HEK293 (cell line): ENCODE data around the gene NOS1AP.
A peak's percentile ranks its signal among the peaks of the same experiment; 100 is the strongest.

ENCODE experiments used
- CTCF ChIA-PET: fragments of 350-600 bp; formaldehyde crosslinking; extraction: SDS; loops from one replicate; lab custom pipeline; 2021; ENCODE audit warnings: antibody characterized with exemption; lab: Yijun Ruan, JAX
- POLR2A ChIA-PET: fragments of 300-600 bp; formaldehyde crosslinking; extraction: SDS; loops from one replicate; lab custom pipeline; 2020; ENCODE audit warnings: antibody characterized with exemption, inconsistent platforms; lab: Yijun Ruan, JAX
- H3K27ac ChIP-seq: fragments of 200-500 bp; sonication (Bioruptor generic); 2 replicates; pipeline ENCODE4 v1.5.1; 2014; ENCODE audit warnings: low read depth, low read length, control low read depth, inconsistent platforms; ENCODE audit errors: extremely low read depth
- H3K36me3 ChIP-seq, 2 experiments: fragments of 200-500 bp in 1 of 2; sonication (Bioruptor generic) in 1 of 2; 1 replicate in 1 of 2; 2 replicates in 1 of 2; pipeline ENCODE4 v1.5.1; 2014 to 2017; ENCODE audit warnings: inconsistent platforms in 2 of 2, low read length in 2 of 2; ENCODE audit not compliant: control insufficient read depth in 2 of 2, insufficient read depth in 1 of 2
- H3K4me1 ChIP-seq: fragments of 200-500 bp; sonication (Bioruptor generic); 2 replicates; pipeline ENCODE4 v1.5.1; 2014; ENCODE audit warnings: mild to moderate bottlenecking, low read length, inconsistent platforms; ENCODE audit not compliant: control insufficient read depth, insufficient read depth
- H3K4me3 ChIP-seq: 2 replicates; pipeline ENCODE4 v1.5.1; 2011; ENCODE audit warnings: low read depth, mild to moderate bottlenecking, control low read depth, low read length, moderate library complexity
- H3K9me3 ChIP-seq: fragments of 200-500 bp; sonication (Bioruptor generic); 2 replicates; pipeline ENCODE4 v1.5.1; 2014; ENCODE audit warnings: low read depth, low read length, inconsistent platforms; ENCODE audit not compliant: control insufficient read depth, insufficient read depth
- HOXC10 ChIP-seq: sonication (generic); formaldehyde crosslinking; IDR thresholded peaks from 2 replicates; pipeline ENCODE4 v1.8.1; 2023; ENCODE audit warnings: mild to moderate bottlenecking, missing genetic modification reagents
- HOXD13 ChIP-seq: sonication (generic); formaldehyde crosslinking; IDR thresholded peaks from 2 replicates; pipeline ENCODE4 v1.8.0; 2022; ENCODE audit warnings: missing genetic modification reagents, borderline replicate concordance
- PATZ1 ChIP-seq: fragments of 450-650 bp; formaldehyde crosslinking; IDR thresholded peaks from 2 replicates; pipeline ENCODE4 v1.5.1; 2016; ENCODE audit warnings: missing biosample characterization, missing genetic modification characterization
- SCRT1 ChIP-seq: fragments of 450-650 bp; formaldehyde crosslinking; IDR thresholded peaks from 2 replicates; pipeline ENCODE4 v1.5.1; 2016; ENCODE audit warnings: missing biosample characterization, missing genetic modification characterization, borderline replicate concordance
- SCRT2 ChIP-seq: fragments of 450-650 bp; formaldehyde crosslinking; IDR thresholded peaks from 2 replicates; pipeline ENCODE4 v1.5.1; 2016; ENCODE audit warnings: missing biosample characterization, missing genetic modification characterization
- SP2 ChIP-seq: fragments of 450-650 bp; formaldehyde crosslinking; IDR thresholded peaks from 2 replicates; pipeline ENCODE4 v1.5.1; 2016; ENCODE audit warnings: missing biosample characterization, missing genetic modification characterization
- WT1 ChIP-seq: fragments of 450-650 bp; formaldehyde crosslinking; IDR thresholded peaks from 2 replicates; pipeline ENCODE4 v1.5.1; 2016; ENCODE audit warnings: missing biosample characterization, missing genetic modification characterization
- YY2 ChIP-seq: fragments of 450-650 bp; formaldehyde crosslinking; IDR thresholded peaks from 2 replicates; pipeline ENCODE4 v1.5.1; 2016; ENCODE audit warnings: missing biosample characterization, missing genetic modification characterization
- ZBTB11 ChIP-seq: fragments of 450-650 bp; formaldehyde crosslinking; conservative IDR thresholded peaks from 2 replicates; pipeline ENCODE4 v1.5.1; 2016; ENCODE audit warnings: low read depth, missing biosample characterization, missing genetic modification characterization
- ZBTB17 ChIP-seq: fragments of 450-650 bp; formaldehyde crosslinking; IDR thresholded peaks from 2 replicates; pipeline ENCODE4 v1.5.1; 2016; ENCODE audit warnings: missing biosample characterization, missing genetic modification characterization
- ZBTB26 ChIP-seq: fragments of 450-650 bp; formaldehyde crosslinking; optimal IDR thresholded peaks from 2 replicates; pipeline ENCODE3; 2016; ENCODE audit warnings: missing biosample characterization, mild to moderate bottlenecking, missing genetic modification characterization
- ZIC2 ChIP-seq: fragments of 450-650 bp; formaldehyde crosslinking; IDR thresholded peaks from 2 replicates; pipeline ENCODE4 v1.5.1; 2016; ENCODE audit warnings: missing biosample characterization, missing genetic modification characterization
- ZNF211 ChIP-seq: fragments of 450-650 bp; formaldehyde crosslinking; IDR thresholded peaks from 2 replicates; pipeline ENCODE4 v1.5.1; 2016; ENCODE audit warnings: low read depth, missing biosample characterization, missing genetic modification characterization
- ZNF335 ChIP-seq: fragments of 450-650 bp; formaldehyde crosslinking; conservative IDR thresholded peaks from 2 replicates; pipeline ENCODE4 v1.5.1; 2016; ENCODE audit warnings: missing biosample characterization, missing genetic modification characterization
- ZNF350 ChIP-seq: fragments of 450-650 bp; formaldehyde crosslinking; IDR thresholded peaks from 2 replicates; pipeline ENCODE4 v1.5.0; 2017; ENCODE audit warnings: missing biosample characterization, mild to moderate bottlenecking, missing genetic modification characterization
- ZNF555 ChIP-seq: fragments of 450-650 bp; formaldehyde crosslinking; conservative IDR thresholded peaks from 2 replicates; pipeline ENCODE4 v1.5.1; 2017; ENCODE audit warnings: missing biosample characterization, mild to moderate bottlenecking, missing genetic modification characterization, inconsistent platforms
- ZNF561 ChIP-seq: fragments of 450-650 bp; IDR thresholded peaks from 2 replicates; pipeline ENCODE4 v1.5.1; 2018; ENCODE audit warnings: missing biosample characterization, missing genetic modification characterization, borderline replicate concordance
- ZNF626 ChIP-seq: fragments of 450-650 bp; sonication (Bioruptor Pico); formaldehyde crosslinking; IDR thresholded peaks from 2 replicates; pipeline ENCODE4 v1.5.1; 2018; ENCODE audit warnings: missing biosample characterization, missing genetic modification characterization, inconsistent platforms
- ZNF658 ChIP-seq: fragments of 450-650 bp; formaldehyde crosslinking; IDR thresholded peaks from 2 replicates; pipeline ENCODE4; 2016; ENCODE audit warnings: missing biosample characterization, missing genetic modification characterization
- ZNF677 ChIP-seq: fragments of 450-650 bp; IDR thresholded peaks from 2 replicates; pipeline ENCODE4 v1.5.0; 2018; ENCODE audit warnings: missing biosample characterization, mild to moderate bottlenecking, missing genetic modification characterization, moderate library complexity
- ZNF707 ChIP-seq: fragments of 450-650 bp; formaldehyde crosslinking; IDR thresholded peaks from 2 replicates; pipeline ENCODE4 v1.5.1; 2016; ENCODE audit warnings: missing biosample characterization, missing genetic modification characterization
- ZSCAN5A ChIP-seq: fragments of 450-650 bp; formaldehyde crosslinking; IDR thresholded peaks from 2 replicates; pipeline ENCODE4 v1.5.1; 2016; ENCODE audit warnings: missing biosample characterization, missing genetic modification characterization

Gene NOS1AP

GRCh38 chr1:162138112-162138511, 68.6 kb downstream of the NOS1AP start:
- H3K9me3 ChIP-seq = no peaks in the 10 kb centered on the region
- H3K4me1 ChIP-seq = peaks cover 12% of the 10 kb centered on the region
- no peak overlapping the region for H3K27ac ChIP-seq
- TF ChIP-seq ZNF335 (tag by site-specific recombination) = no peak
- no peak for TF ChIP-seq ZIC2
- no peak for TF ChIP-seq ZNF626
- no peak for TF ChIP-seq ZNF658 (tag by site-specific recombination)
- H3K4me3 ChIP-seq = no peak overlapping the region
- POLR2A ChIA-PET = no interaction called here
- CTCF ChIA-PET = no interaction called here
- H3K36me3 ChIP-seq = no peaks in the 10 kb centered on the region

- no peaks in the 10 kb centered on the region for H3K36me3 ChIP-seq
- POLR2A ChIA-PET = no interaction called here
- CTCF ChIA-PET = no interaction called here
- TF ChIP-seq SCRT1 (tag by site-specific recombination) (peak; percentile 80), ZBTB11 (tag by site-specific recombination) (no peak), SCRT2 (tag by site-specific recombination) (peak; percentile 75)
- TF ChIP-seq, all 188 proteins: peak for 2
- H3K9me3 ChIP-seq = no peaks in the 10 kb centered on the region
- H3K4me1 ChIP-seq = peaks cover 8% of the 10 kb centered on the region; the same call in 1 of the 2 replicates
- no peak overlapping the region for H3K4me3 ChIP-seq
- no peak overlapping the region for H3K27ac ChIP-seq
Observed at GRCh38 chr1:162138599-162139181, 69.2 kb downstream of the NOS1AP start.

- POLR2A ChIA-PET = no interaction called here
- Histone ChIP-seq H3K4me3 (no peak overlapping the region), H3K27ac (no peak overlapping the region), H3K36me3 (no peaks in the 10 kb centered on the region), H3K9me3 (no peaks in the 10 kb centered on the region), H3K4me1 (peaks cover 7% of the 10 kb centered on the region; the same call in 1 of the 2 replicates)
- CTCF ChIA-PET = interaction anchor here (0.6 to 0.7 kb wide), 2 partner anchors 64 to 474 kb away, joined by 3 to 6 read pairs; no protein-coding TSS in a partner anchor
- TF ChIP-seq ZNF350 (tag by site-specific recombination) (no peak), HOXD13 (CRISPR knock-in tag) (no peak), ZNF707 (tag by site-specific recombination) (no peak), PATZ1 (tag by site-specific recombination) (no peak), ZNF677 (no peak), ZSCAN5A (tag by site-specific recombination) (no peak), HOXC10 (CRISPR knock-in tag) (no peak), ZNF561 (no peak), YY2 (no peak), ZBTB17 (tag by site-specific recombination) (no peak), ZNF555 (tag by site-specific recombination) (no peak), ZNF211 (tag by site-specific recombination) (no peak), ZBTB26 (tag by site-specific recombination) (no peak), SP2 (tag by site-specific recombination) (no peak), WT1 (tag by site-specific recombination) (no peak)
Observed at GRCh38 chr1:162139211-162139610, 69.7 kb downstream of the NOS1AP start.
